C4-2B (cell line): ENCODE data around the gene STEAP4.

Experiments
- CTCF ChIP-seq: fragments of 450-650 bp; conservative IDR thresholded peaks from 2 replicates; pipeline ENCODE4 v1.5.1; 2017; ENCODE audit warnings: mild to moderate bottlenecking
- ZFX ChIP-seq: fragments of 450-650 bp; IDR thresholded peaks from 2 replicates; pipeline ENCODE4 v1.6.1; 2017

GRCh38 chr7:88316456-88316855, 9.8 kb upstream of the STEAP4 start:
- no peak for TF ChIP-seq CTCF
- TF ChIP-seq ZFX, result no peak
